Bronchial epithelial cell (primary cell): Measurements from ENCODE around the gene BICRAL. TPM values are rescaled to one million over a fixed set of nuclear protein-coding genes. Genes with fewer than 3 reads are reported as not detected.
"Not testable (repeated sequence)": the region's sequence is repeated elsewhere in the genome, so short reads cannot be mapped to it uniquely, and the experiment has no call there.

Experiments
- DNase-seq: peaks from one replicate; pipeline ENCODE4 v3.0.0-alpha.2; 2010; ENCODE audit warnings: low read depth
- FAIRE-seq: peaks from 2 replicates; lab custom pipeline; 2011; peaks lifted over from hg19 to GRCh38; lab: Jason Lieb, UNC
- H3K27me3 ChIP-seq: 2 replicates; pipeline ENCODE4 v1.5.1; 2011; ENCODE audit warnings: low read length; ENCODE audit not compliant: control insufficient read depth, insufficient read depth
- H3K36me3 ChIP-seq: 2 replicates; pipeline ENCODE4 v1.5.1; 2011; ENCODE audit warnings: low read length; ENCODE audit not compliant: control insufficient read depth, insufficient read depth
- H3K4me3 ChIP-seq: 2 replicates; pipeline ENCODE4 v1.5.1; 2011; ENCODE audit warnings: mild to moderate bottlenecking, low read depth, low read length, control low read depth
- total RNA-seq: library from RNA; depleted of rRNA; stranded (reverse); fragments of >200 nt; gene quantifications from 2 replicates; pipeline ENCODE4 v1.2.1, GENCODE V29; 2014
- TF ChIP-seq, protein P1 (sequence below): IDR thresholded peaks from 2 replicates; pipeline ENCODE4 v1.5.1; 2011; ENCODE audit warnings: mild to moderate bottlenecking, moderate library complexity, low read length, control low read depth, inconsistent platforms; ENCODE audit not compliant: insufficient read depth, severe bottlenecking

The BICRAL gene
- total RNA-seq, 1 donor from 2014 or later = 3.9 TPM

DNA sequence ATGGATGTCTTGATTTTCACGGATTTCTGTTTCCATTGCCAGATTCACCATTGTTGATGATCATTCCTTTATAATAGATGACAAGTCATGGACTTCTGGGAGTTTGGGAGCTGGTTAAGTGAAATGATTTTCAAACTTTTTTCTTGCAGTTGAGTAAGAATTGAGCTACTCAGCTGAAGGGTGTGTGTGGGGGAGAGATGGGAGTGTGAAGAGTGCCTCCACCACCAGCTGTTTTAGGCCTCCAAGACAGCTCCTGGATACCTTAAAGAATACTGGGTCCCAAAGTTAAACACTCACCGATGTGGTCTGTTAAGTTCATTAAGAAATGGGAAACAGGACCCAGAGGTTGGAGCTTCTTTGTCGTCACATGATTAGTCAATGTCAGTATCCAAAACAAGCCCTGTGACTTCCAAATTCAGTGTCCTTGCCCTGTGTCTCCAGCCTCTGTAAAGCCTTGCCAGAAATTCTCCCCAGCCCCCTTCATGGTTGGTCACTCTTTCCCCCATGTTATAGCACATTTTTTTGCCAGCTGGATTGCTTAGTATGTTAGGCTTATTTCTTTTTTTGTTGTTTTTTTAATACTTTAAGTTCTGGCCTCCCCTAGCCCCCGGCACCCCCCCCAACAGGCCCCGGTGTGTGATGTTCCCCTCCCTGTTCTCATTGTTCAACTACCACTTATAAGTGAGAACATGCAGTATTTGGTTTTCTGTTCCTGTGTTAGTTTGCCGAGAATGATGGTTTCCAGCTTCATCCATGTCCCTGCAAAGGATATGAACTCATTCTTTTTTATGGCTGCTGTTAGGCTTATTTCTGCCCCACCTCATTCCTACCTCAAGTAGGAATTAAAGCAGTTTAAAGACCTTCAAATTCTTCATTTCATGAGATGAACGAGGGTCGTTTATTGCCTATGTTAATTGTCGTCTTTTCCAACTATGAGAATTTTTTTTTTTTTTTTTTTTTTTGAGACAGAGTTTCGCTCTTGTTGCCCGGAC, 26.9 kb downstream of the BICRAL start:
- TF ChIP-seq, protein P1, sequence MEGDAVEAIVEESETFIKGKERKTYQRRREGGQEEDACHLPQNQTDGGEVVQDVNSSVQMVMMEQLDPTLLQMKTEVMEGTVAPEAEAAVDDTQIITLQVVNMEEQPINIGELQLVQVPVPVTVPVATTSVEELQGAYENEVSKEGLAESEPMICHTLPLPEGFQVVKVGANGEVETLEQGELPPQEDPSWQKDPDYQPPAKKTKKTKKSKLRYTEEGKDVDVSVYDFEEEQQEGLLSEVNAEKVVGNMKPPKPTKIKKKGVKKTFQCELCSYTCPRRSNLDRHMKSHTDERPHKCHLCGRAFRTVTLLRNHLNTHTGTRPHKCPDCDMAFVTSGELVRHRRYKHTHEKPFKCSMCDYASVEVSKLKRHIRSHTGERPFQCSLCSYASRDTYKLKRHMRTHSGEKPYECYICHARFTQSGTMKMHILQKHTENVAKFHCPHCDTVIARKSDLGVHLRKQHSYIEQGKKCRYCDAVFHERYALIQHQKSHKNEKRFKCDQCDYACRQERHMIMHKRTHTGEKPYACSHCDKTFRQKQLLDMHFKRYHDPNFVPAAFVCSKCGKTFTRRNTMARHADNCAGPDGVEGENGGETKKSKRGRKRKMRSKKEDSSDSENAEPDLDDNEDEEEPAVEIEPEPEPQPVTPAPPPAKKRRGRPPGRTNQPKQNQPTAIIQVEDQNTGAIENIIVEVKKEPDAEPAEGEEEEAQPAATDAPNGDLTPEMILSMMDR = no peak
- no peaks in the 10 kb centered on the region for H3K27me3 ChIP-seq
- DNase-seq = no peak
- H3K4me3 ChIP-seq = no peak overlapping the region
- no peak for FAIRE-seq
- H3K36me3 ChIP-seq = no peaks in the 10 kb centered on the region

DNA sequence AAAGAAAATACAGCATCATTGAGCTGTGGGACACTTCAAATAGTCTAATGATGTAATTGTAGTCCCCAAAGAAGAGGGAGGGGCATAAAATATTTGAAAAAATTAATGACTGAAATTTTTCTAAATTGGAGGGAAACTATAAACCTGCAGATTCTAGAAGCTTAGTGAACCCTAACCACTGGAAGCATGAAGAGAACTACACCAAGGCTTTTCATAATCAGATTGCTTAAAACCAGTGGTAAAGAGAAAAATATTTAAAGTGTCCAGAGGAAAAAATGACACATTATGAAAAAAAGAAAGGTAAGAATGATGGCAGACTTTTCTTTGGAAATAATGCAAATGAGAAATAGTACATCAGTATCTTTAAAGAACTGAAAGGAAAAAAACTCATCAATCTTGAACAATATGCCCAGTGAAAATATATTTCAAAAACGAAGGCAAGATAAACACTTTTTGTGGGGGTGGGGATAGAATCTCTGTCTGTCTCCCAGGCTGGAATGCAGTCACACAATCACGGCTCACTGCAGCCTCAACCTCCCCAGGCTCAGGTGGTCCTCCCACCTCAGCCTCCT, 31.3 kb downstream of the BICRAL start:
- FAIRE-seq (no peak), DNase-seq (no peak)
- H3K36me3 ChIP-seq = no peaks in the 10 kb centered on the region
- H3K4me3 ChIP-seq = no peak overlapping the region
- TF ChIP-seq, protein P1 = no peak
- no peaks in the 10 kb centered on the region for H3K27me3 ChIP-seq

DNA sequence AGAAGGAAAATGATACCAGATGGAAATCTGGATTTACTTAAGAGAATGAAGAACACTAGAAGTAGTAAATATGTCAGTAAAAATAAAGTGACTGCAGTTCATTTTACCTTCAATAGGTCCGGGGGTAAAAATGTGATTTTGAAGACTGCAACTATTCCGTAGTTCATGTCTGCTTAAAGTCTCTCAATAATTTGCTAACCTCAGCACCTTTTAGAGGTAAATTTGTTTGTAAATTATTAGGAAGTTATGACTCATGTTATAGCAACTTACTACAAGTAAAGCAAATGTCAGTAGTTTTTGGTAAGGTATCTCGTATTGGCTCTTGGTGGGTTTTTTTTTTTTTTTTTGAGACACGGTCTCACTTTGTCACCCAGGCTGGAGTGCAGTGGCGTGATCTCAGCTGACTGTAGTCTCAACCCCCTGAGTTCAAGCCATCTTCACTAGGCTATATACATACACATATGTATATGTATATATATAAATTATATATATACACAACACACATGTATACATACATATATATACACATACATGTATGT, 32.1 kb downstream of the BICRAL start:
- TF ChIP-seq, protein P1 = no peak
- FAIRE-seq = no peak
- no peak for DNase-seq

DNA sequence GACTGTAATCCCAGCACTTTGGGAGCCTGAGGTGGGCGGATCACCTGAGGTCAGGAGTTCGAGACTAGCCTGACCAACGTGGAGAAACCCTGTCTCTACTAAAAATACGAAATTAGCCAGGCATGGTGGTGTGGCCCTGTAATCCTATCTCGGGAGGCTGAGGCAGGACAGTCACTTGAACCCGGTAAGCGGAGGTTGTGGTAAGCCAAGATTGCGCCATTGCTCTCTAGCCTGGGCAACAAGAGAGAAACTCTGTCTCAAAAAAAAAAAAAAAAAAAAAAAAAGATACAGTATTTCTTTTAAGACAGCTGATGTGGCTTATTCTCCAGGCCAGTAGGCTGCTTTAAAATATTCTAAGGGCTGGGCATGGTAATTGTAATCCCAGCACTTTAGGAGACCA, 33.9 kb downstream of the BICRAL start:
- H3K27me3 ChIP-seq, DNase-seq, H3K36me3 ChIP-seq, FAIRE-seq, H3K4me3 ChIP-seq: not testable (repeated sequence)

More for the DNA sequence above, 32.1 kb downstream of the BICRAL start:
- Histone ChIP-seq H3K4me3 (no peak overlapping the region), H3K27me3 (no peaks in the 10 kb centered on the region), H3K36me3 (no peaks in the 10 kb centered on the region)

DNA sequence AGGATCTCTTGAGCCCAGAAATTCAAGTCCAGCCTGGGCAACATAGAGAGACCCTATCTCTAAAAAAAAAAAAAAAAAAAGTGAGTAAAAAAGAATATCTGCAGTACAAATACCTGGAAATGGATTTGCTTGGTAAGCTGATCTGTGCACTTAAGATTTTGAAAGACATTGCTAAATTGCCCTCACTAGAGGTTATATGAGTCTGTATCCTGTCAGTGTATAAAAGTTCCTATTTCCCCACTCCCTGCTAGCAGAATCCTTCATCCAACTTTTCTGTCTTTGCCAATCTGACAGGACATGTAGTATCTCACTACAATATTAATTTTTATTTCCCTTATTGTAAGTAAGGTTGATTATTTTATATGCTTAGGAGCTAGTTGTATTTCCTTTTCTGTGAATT, 36.1 kb downstream of the BICRAL start:
- no peak overlapping the region for H3K4me3 ChIP-seq
- H3K36me3 ChIP-seq = no peaks in the 10 kb centered on the region
- DNase-seq (no peak), FAIRE-seq (no peak)
- TF ChIP-seq, protein P1 = no peak
- H3K27me3 ChIP-seq = no peaks in the 10 kb centered on the region

DNA sequence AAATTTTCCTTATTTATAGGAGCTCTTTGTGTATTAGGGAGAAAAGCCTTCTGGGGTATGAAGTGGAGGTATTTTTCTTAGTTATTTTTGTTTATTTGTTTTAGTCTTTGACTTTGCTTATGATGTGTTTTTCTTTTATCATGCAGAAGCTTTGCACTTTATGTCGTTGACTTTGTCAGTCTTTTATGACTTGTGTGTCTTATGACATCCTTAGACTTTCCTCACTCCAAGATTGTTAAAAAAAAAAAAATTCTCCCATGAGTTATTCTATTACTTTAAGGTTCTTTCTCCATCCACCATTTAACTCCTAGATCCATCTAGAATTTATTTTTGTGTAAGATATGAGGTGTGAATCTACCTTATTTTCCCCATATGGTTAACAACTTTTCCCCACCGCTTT, 36.6 kb downstream of the BICRAL start:
- H3K4me3 ChIP-seq = no peak overlapping the region
- no peak for FAIRE-seq

More for the DNA sequence above, 36.6 kb downstream of the BICRAL start:
- H3K27me3 ChIP-seq = no peaks in the 10 kb centered on the region
- TF ChIP-seq, protein P1 = no peak
- no peak for DNase-seq
- H3K36me3 ChIP-seq = no peaks in the 10 kb centered on the region
